Eye (tissue), 1 donor: Measurements from ENCODE around the gene GHITM.

Experiments
- DNase-seq: peaks from one replicate; pipeline ENCODE4 v3.0.0-alpha.2; 2015

GHITM gene

DNA sequence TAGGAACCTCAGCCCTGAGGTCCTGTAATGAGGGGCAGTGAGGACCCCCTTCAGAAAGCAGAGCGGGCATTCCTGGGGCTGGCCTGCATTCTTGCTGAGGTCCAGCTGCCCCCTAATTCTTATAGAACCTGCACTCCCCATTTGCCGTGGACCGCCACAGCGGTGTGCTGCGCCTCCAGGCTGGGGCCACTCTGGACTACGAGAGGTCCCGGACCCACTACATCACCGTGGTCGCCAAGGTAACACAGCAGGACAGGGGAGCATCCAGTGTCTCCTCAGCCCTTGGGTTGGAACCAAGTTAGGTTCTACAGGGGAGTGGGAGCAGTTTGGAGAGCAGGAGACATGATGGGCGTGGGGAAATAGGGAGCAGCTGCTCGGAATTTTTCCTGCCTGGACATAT is 62.4 kb downstream of the GHITM start:
- no peak for DNase-seq

DNA sequence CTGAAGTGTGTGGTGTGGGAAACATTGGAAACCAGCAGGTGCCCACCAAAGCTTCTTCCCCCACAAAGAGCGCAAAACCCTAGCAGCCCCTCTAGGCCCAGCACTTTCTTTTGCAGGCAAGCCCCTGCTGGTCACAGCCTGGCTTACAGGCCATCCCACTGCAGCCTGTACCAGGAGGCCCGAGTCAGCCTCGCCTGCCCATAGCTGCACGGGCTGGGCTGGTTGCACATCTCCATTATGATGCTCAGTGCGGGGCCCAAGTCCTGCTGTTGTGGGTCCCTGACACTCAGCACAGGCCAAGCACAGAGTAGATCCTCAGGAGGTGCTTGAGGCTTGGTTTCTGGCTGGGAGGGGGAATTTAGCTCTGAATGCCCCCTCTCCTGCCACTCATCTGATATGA is 63.0 kb downstream of the GHITM start:
- no peak for DNase-seq
